AG09309 (cell line): ENCODE results near the gene SIGLEC15.
"Not testable (repeated sequence)": the region's sequence is repeated elsewhere in the genome, so short reads cannot be mapped to it uniquely, and the experiment has no call there.

ENCODE experiments used
- DNase-seq: peaks from one replicate; pipeline ENCODE4 v3.0.0-alpha.2; 2010; ENCODE audit warnings: low read depth
- H3K4me3 ChIP-seq: 2 replicates; pipeline ENCODE4 v1.5.1; 2011; ENCODE audit warnings: mild to moderate bottlenecking, low read depth, low read length, moderate library complexity; ENCODE audit not compliant: control insufficient read depth
- TF ChIP-seq, protein P1 (sequence below): IDR thresholded peaks from 2 replicates; pipeline ENCODE4 v1.5.1; 2011; ENCODE audit warnings: mild to moderate bottlenecking, low read depth, low read length, inconsistent platforms; ENCODE audit not compliant: insufficient read depth, control insufficient read depth; ENCODE audit errors: missing control alignments

The SIGLEC15 gene

DNA sequence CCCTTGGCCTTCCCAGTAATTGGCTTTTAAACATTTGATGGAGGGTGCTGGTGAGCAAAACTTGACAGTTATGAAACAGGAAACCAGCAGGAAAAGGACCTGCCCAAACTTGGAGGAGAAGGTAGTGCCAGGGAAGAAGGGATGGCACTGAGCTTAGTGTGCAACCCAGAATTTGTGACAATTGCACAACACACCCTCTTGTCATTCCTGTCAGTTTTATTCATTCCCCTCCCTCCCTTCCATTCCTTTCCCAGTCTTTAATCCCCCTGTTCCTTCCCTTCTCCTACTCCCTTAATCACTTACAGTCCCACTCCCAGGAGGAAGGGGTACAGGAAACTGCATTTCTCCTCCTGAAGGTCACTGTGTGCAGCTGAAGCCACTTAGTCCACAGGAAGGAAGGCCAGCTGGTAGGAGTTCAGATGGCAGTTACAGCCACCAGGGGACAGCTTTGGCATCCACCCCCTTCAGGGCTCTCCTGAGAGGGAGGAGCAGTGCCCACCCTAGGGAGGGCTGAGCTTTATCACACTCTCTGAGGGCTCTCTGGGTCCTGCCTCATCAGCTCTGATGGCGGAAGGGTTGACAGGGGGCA lies 24.0 kb upstream of the SIGLEC15 start:
- H3K4me3 ChIP-seq, result no peak overlapping the region
- TF ChIP-seq, protein P1, sequence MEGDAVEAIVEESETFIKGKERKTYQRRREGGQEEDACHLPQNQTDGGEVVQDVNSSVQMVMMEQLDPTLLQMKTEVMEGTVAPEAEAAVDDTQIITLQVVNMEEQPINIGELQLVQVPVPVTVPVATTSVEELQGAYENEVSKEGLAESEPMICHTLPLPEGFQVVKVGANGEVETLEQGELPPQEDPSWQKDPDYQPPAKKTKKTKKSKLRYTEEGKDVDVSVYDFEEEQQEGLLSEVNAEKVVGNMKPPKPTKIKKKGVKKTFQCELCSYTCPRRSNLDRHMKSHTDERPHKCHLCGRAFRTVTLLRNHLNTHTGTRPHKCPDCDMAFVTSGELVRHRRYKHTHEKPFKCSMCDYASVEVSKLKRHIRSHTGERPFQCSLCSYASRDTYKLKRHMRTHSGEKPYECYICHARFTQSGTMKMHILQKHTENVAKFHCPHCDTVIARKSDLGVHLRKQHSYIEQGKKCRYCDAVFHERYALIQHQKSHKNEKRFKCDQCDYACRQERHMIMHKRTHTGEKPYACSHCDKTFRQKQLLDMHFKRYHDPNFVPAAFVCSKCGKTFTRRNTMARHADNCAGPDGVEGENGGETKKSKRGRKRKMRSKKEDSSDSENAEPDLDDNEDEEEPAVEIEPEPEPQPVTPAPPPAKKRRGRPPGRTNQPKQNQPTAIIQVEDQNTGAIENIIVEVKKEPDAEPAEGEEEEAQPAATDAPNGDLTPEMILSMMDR, result no peak
- DNase-seq, result no peak

DNA sequence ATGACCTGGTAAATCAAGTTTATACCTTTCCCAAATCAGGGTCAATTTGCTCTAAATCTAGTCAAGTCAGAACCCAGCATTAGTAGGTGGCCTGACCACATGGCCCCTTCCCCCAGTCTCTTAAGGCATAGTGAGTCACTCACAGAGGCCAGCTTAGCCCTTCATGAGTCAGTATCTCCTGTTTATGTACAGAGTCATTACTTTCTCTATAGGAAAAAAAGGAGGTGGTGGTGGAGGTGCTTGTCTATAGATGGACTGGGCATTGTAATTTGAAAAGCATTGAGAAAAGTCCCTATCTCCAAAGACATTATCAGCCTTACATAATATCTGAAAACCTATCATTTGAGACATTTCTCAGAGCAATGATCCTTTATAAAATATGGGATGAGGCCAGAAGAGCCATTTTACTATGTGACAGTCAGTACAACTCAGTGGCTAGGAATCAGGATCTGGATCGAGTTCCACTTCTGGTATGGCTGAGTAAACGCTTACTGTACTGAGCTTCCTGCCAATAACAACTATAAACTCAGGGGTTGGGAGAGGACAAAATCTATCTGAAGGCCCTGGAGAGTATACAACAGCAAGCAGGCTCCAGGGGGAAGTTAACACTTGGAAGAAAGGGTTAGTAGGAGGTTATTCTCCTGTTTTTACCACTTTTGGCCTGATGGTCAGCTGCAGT lies 22.5 kb upstream of the SIGLEC15 start:
- TF ChIP-seq, protein P1, result no peak
- peak; percentile 94 for DNase-seq
- H3K4me3 ChIP-seq, result no peak overlapping the region

GRCh38 chr18:45805551-45805950 lies 19.9 kb upstream of the SIGLEC15 start:
- TF ChIP-seq, protein P1, result no peak

DNA sequence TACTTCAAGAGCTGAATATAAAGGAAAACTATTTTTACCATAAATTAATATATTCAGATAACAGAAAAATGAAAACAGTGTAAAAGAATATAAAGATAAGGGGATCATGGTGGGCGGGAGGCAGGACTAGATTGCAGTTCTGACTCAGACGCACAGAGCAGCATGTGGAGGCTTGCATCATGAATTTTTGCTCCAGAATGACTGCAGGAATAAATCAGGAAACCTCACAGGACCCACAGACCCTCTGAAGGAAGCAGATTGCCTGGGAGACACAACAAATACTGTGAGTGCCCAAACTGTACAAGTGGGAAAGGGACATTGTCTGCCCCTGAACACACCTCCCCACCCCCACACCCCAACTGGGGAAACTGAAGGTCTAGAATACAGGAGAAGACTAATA lies 19.2 kb upstream of the SIGLEC15 start:
- TF ChIP-seq, protein P1, result no peak
- no peak overlapping the region for H3K4me3 ChIP-seq
- DNase-seq, result no peak

More at GRCh38 chr18:45805551-45805950, 19.9 kb upstream of the SIGLEC15 start:
- DNase-seq, result no peak
- H3K4me3 ChIP-seq, result no peak overlapping the region

- H3K4me3 ChIP-seq, DNase-seq: not testable (repeated sequence)
These were observed 18.3 kb upstream of the SIGLEC15 start for GRCh38 chr18:45807144-45807543.

GRCh38 chr18:45814733-45815132 lies 10.7 kb upstream of the SIGLEC15 start:
- DNase-seq, H3K4me3 ChIP-seq: not testable (repeated sequence)

DNA sequence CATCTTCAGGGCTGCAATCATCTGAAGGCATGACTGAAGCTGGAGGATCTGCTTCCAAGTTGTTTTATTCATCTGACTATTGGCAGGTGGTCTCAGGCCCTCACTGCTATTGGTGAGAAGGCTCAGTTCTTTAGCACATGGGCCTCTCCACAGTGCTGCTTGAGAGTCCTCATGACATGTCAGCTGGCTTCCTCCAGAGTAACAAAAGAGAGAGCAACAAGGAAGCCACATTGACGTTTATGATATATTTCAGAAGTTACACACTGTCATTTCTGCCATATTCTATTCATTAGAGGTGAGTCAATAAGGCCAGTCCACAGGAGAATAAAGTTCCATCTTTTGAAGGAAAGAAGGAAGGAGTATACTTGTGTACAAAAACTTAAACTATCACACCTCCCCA lies 7.9 kb upstream of the SIGLEC15 start:
- H3K4me3 ChIP-seq, result no peak overlapping the region
- TF ChIP-seq, protein P1, result no peak
- no peak for DNase-seq

GRCh38 chr18:45818765-45819164 lies 6.7 kb upstream of the SIGLEC15 start:
- peak; percentile 43 for DNase-seq
- not testable (repeated sequence) for H3K4me3 ChIP-seq
